Left ventricle myocardium inferior (tissue), 1 donor: Measurements from ENCODE around the gene ANXA2. TPM values are rescaled to one million over a fixed set of nuclear protein-coding genes. Genes with fewer than 3 reads are reported as not detected.

ENCODE experiments used
- DNase-seq: peaks from one replicate; pipeline ENCODE4 v3.0.0-alpha.2; 2020
- H3K27ac ChIP-seq: fragments of 200-600 bp; replicated peaks from 2 replicates; pipeline ENCODE4 v1.8.0; 2021
- H3K27me3 ChIP-seq: fragments of 200-600 bp; 2 replicates; pipeline ENCODE4 v1.8.0; 2021; ENCODE audit warnings: low read depth
- H3K36me3 ChIP-seq: fragments of 200-600 bp; 2 replicates; pipeline ENCODE4 v1.8.0; 2021
- H3K4me1 ChIP-seq: fragments of 200-600 bp; 2 replicates; pipeline ENCODE4 v1.8.0; 2021
- H3K4me3 ChIP-seq: fragments of 200-600 bp; 2 replicates; pipeline ENCODE4 v1.8.0; 2021; ENCODE audit warnings: mild to moderate bottlenecking, moderate library complexity
- H3K9me3 ChIP-seq: fragments of 200-600 bp; replicated peaks from 2 replicates; pipeline ENCODE4 v1.8.0; 2021
- intact Hi-C: fragments of 100-400 bp; cut with micrococcal nuclease; formaldehyde crosslinking; loops from one replicate; pipeline ENCODE4 v1.11.0; 2022
- total RNA-seq: library from RNA; stranded (reverse); fragmentation: NEBNext Ultra II Directional; extraction: Animal tissue kit (Norgen Biotek cat#: 25700); gene quantifications from one replicate; pipeline ENCODE4 v1.2.1, GENCODE V29; 2021
- TF ChIP-seq, protein P1 (sequence below): fragments of 200-600 bp; IDR thresholded peaks from 2 replicates; pipeline ENCODE4 v1.8.0; 2021; ENCODE audit warnings: antibody characterized with exemption, mild to moderate bottlenecking, borderline replicate concordance
- donor health status: DM: no; HTN: yes; CAD: no; lungs with severe emphysema.

ANXA2 gene
- total RNA-seq, 1 donor from 2014 or later, result 123 TPM

- no peaks in the 10 kb centered on the region for H3K27me3 ChIP-seq
- peak overlapping the region; percentile 99 for H3K27ac ChIP-seq
- H3K4me3 ChIP-seq, result peak overlapping the region; percentile 88
- H3K9me3 ChIP-seq, result no peaks in the 10 kb centered on the region
- peaks cover 17% of the 10 kb centered on the region for H3K36me3 ChIP-seq
- TF ChIP-seq, protein P1, sequence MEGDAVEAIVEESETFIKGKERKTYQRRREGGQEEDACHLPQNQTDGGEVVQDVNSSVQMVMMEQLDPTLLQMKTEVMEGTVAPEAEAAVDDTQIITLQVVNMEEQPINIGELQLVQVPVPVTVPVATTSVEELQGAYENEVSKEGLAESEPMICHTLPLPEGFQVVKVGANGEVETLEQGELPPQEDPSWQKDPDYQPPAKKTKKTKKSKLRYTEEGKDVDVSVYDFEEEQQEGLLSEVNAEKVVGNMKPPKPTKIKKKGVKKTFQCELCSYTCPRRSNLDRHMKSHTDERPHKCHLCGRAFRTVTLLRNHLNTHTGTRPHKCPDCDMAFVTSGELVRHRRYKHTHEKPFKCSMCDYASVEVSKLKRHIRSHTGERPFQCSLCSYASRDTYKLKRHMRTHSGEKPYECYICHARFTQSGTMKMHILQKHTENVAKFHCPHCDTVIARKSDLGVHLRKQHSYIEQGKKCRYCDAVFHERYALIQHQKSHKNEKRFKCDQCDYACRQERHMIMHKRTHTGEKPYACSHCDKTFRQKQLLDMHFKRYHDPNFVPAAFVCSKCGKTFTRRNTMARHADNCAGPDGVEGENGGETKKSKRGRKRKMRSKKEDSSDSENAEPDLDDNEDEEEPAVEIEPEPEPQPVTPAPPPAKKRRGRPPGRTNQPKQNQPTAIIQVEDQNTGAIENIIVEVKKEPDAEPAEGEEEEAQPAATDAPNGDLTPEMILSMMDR, result no peak
- intact Hi-C loops, result no loop called here
- no peak for DNase-seq
- peaks cover 86% of the 10 kb centered on the region for H3K4me1 ChIP-seq
Observed at GRCh38 chr15:60395276-60396011, 2.3 kb downstream of the ANXA2 start.

DNA sequence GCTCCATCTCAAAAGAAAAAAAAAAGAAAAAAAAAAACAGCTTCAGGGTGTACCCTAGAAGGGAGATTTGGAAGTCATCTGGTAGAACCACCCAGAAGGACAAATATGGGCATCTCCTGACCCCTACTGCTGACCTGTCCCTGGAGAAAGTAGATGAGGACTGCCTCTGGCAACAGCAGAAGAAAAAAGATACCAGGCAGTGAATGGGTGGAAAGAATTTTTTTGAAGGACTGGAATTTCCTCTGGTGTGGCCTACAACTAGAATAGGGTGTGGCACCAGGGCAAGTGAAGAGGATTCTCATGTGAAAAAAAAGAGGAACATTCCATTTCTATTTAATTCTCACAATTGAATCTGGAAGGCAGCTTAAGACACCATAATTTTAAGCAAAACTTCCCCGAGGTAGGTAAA, 3.1 kb downstream of the ANXA2 start:
- no peaks in the 10 kb centered on the region for H3K27me3 ChIP-seq
- no peak for DNase-seq
- H3K27ac ChIP-seq, result peak overlapping the region; percentile 99
- H3K36me3 ChIP-seq, result peaks cover 17% of the 10 kb centered on the region
- H3K4me3 ChIP-seq, result peak overlapping the region; percentile 88
- intact Hi-C loops, result no loop called here
- no peaks in the 10 kb centered on the region for H3K9me3 ChIP-seq
- TF ChIP-seq, protein P1, result no peak
- peaks cover 93% of the 10 kb centered on the region for H3K4me1 ChIP-seq

- DNase-seq, result peak; percentile 31
- Histone ChIP-seq H3K36me3 (peaks cover 17% of the 10 kb centered on the region), H3K4me1 (peaks cover 99% of the 10 kb centered on the region), H3K27me3 (no peaks in the 10 kb centered on the region), H3K9me3 (no peaks in the 10 kb centered on the region), H3K4me3 (peak overlapping the region; percentile 88), H3K27ac (peak overlapping the region; percentile 99)
- TF ChIP-seq, protein P1, result no peak
- intact Hi-C loops, result no loop called here
Observed at GRCh38 chr15:60392986-60393790, 4.6 kb downstream of the ANXA2 start.

GRCh38 chr15:60392601-60392985, 5.2 kb downstream of the ANXA2 start:
- Histone ChIP-seq H3K4me3 (peak overlapping the region; percentile 88), H3K4me1 (peaks cover 99% of the 10 kb centered on the region), H3K36me3 (peaks cover 17% of the 10 kb centered on the region), H3K27ac (peak overlapping the region; percentile 99), H3K9me3 (no peaks in the 10 kb centered on the region), H3K27me3 (no peaks in the 10 kb centered on the region)
- intact Hi-C loops, result no loop called here
- no peak for DNase-seq
- TF ChIP-seq, protein P1, result no peak

DNA sequence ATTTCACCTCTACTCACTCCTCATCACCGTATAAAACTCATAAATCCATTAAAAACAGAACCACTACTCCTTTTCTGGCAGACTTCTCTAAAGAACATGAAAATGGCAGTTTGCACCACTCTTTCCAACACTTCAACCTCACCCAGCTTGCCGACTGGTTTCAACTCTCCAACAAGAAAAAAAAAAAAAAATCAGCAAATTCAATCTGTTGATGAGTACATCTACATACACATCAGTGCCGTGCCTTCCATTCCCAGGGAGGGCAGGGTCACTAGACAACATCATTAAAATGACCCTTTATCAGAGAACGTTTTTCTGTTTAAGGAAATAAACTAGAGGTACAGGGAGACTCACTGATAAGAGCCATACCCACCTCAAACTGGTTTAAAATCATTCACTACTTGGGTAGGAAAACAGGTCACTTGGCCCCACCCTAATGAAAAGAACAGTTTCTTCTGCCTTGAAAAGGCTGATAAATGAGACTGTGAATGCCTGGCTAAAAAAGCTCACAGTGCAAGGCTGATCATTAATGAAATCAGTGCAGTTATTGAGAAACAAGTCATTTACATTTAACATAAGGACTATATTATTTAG, 6.0 kb downstream of the ANXA2 start:
- Histone ChIP-seq H3K9me3 (no peaks in the 10 kb centered on the region), H3K4me1 (peaks cover 98% of the 10 kb centered on the region), H3K27ac (peak overlapping the region; percentile 99), H3K27me3 (no peaks in the 10 kb centered on the region), H3K4me3 (peak overlapping the region; percentile 88), H3K36me3 (peaks cover 17% of the 10 kb centered on the region)
- TF ChIP-seq, protein P1, result no peak
- DNase-seq, result no peak
- intact Hi-C loops, result no loop called here
